A204.1 (cell line): Measurements from ENCODE around the gene ERLIN1.

ENCODE experiments used
- FAIRE-seq: peaks from 2 replicates; lab custom pipeline; 2012; peaks lifted over from hg19 to GRCh38; lab: Jason Lieb, UNC

The ERLIN1 gene

GRCh38 chr10:100172349-100172748 is 13.5 kb downstream of the ERLIN1 start:
- no peak for FAIRE-seq

GRCh38 chr10:100168313-100168643 is 17.6 kb downstream of the ERLIN1 start:
- no peak for FAIRE-seq

GRCh38 chr10:100167553-100168312 is 18.1 kb downstream of the ERLIN1 start:
- no peak for FAIRE-seq

GRCh38 chr10:100163704-100164621 is 21.9 kb downstream of the ERLIN1 start:
- no peak for FAIRE-seq

- FAIRE-seq: no peak
Observed at GRCh38 chr10:100162696-100163095, 23.1 kb downstream of the ERLIN1 start.

GRCh38 chr10:100158044-100158805 is 27.6 kb downstream of the ERLIN1 start:
- no peak for FAIRE-seq

GRCh38 chr10:100157156-100157555 is 28.7 kb downstream of the ERLIN1 start:
- FAIRE-seq: no peak

- no peak for FAIRE-seq
Observed at GRCh38 chr10:100155936-100156335, 29.9 kb downstream of the ERLIN1 start.

GRCh38 chr10:100154666-100155065 is 31.2 kb downstream of the ERLIN1 start:
- no peak for FAIRE-seq

GRCh38 chr10:100153239-100153825 is 32.5 kb downstream of the ERLIN1 start:
- FAIRE-seq: no peak

GRCh38 chr10:100151723-100152300 is 34.0 kb downstream of the ERLIN1 start:
- no peak for FAIRE-seq

GRCh38 chr10:100148353-100149211 is 37.2 kb downstream of the ERLIN1 start:
- no peak for FAIRE-seq

GRCh38 chr10:100146875-100147650 is 38.8 kb downstream of the ERLIN1 start:
- FAIRE-seq: no peak

GRCh38 chr10:100146398-100146797 is 39.4 kb downstream of the ERLIN1 start:
- FAIRE-seq: no peak

GRCh38 chr10:100143756-100144155 is 42.1 kb downstream of the ERLIN1 start:
- no peak for FAIRE-seq

- no peak for FAIRE-seq
Observed at GRCh38 chr10:100141446-100142087, 44.3 kb downstream of the ERLIN1 start.

GRCh38 chr10:100140070-100140469 is 45.8 kb downstream of the ERLIN1 start:
- FAIRE-seq: no peak

- no peak for FAIRE-seq
Observed at GRCh38 chr10:100138921-100139496, 46.8 kb downstream of the ERLIN1 start.

- no peak for FAIRE-seq
Observed at GRCh38 chr10:100135486-100135885, 50.3 kb downstream of the ERLIN1 start.
